Measurements from ENCODE around the gene GAS7.

GAS7 gene

GRCh38 chr17:10198509-10199249 lies at the start of gene GAS7:
TSS of gene GAS7 (minus strand) at chr17:10198606.
- Histone ChIP-seq H3F3A (ENCODE audit: insufficient read depth, low read length) (no peaks in the 10 kb centered on the region), H3K27ac (ENCODE audit: low read depth, low read length, poor library complexity, severe bottlenecking) (no peak within 1 kb of the TSS), H3K79me2 (ENCODE audit: insufficient read depth, low read length) (no peaks in the 10 kb centered on the region), H3K27me3 (ENCODE audit: insufficient read depth, low read length) (no peaks in the 10 kb centered on the region), H3K9me2 (ENCODE audit: low read depth, low read length) (no peaks in the 10 kb centered on the region), H3K9me3 (ENCODE audit: low read length) (no peaks in the 10 kb centered on the region), H3K4me3 (ENCODE audit: low read depth, low read length, poor library complexity, severe bottlenecking) (no peak within 1 kb of the TSS), H2AFZ (ENCODE audit: low read length) (no peak within 1 kb of the TSS), H4K20me1 (ENCODE audit: insufficient read depth, low read length) (no peaks in the 10 kb centered on the region), H3K9ac (ENCODE audit: low read length) (no peak within 1 kb of the TSS), H3K4me2 (ENCODE audit: low read length) (no peak within 1 kb of the TSS), H3K4me1 (ENCODE audit: insufficient read depth, low read length, severe bottlenecking) (no peaks in the 10 kb centered on the region), H3K36me3 (ENCODE audit: insufficient read depth, low read length) (no peaks in the 10 kb centered on the region; the same call in 1 of the 2 replicates)
- TF ChIP-seq CTCF (IDR thresholded peaks at IDR 0.05; ENCODE audit: low read length): no peak
- TF ChIP-seq EZH2 (IDR thresholded peaks at IDR 0.05; ENCODE audit: borderline replicate concordance, low read length): no peak

GRCh38 chr17:10247810-10248209 lies 49.4 kb upstream of the GAS7 start:
- Histone ChIP-seq H3K9ac (ENCODE audit: low read length) (no peak overlapping the region), H3K9me2 (ENCODE audit: low read depth, low read length) (no peaks in the 10 kb centered on the region), H3K4me1 (ENCODE audit: insufficient read depth, low read length, severe bottlenecking) (no peaks in the 10 kb centered on the region), H3F3A (ENCODE audit: insufficient read depth, low read length) (no peaks in the 10 kb centered on the region), H3K4me2 (ENCODE audit: low read length) (no peak overlapping the region), H3K27ac (ENCODE audit: low read depth, low read length, poor library complexity, severe bottlenecking) (no peak overlapping the region), H3K9me3 (ENCODE audit: low read length) (no peaks in the 10 kb centered on the region), H3K27me3 (ENCODE audit: insufficient read depth, low read length) (no peaks in the 10 kb centered on the region), H3K36me3 (ENCODE audit: insufficient read depth, low read length) (no peaks in the 10 kb centered on the region), H3K79me2 (ENCODE audit: insufficient read depth, low read length) (no peaks in the 10 kb centered on the region), H4K20me1 (ENCODE audit: insufficient read depth, low read length) (no peaks in the 10 kb centered on the region), H2AFZ (ENCODE audit: low read length) (no peak overlapping the region), H3K4me3 (ENCODE audit: low read depth, low read length, poor library complexity, severe bottlenecking) (no peak overlapping the region)
- TF ChIP-seq CTCF (IDR thresholded peaks at IDR 0.05; ENCODE audit: low read length) (no peak), EZH2 (IDR thresholded peaks at IDR 0.05; ENCODE audit: borderline replicate concordance, low read length) (no peak)

- Histone ChIP-seq H3K4me2 (ENCODE audit: low read length) (no peak overlapping the region), H3K79me2 (ENCODE audit: insufficient read depth, low read length) (no peaks in the 10 kb centered on the region), H3K9me2 (ENCODE audit: low read depth, low read length) (no peaks in the 10 kb centered on the region), H3K9me3 (ENCODE audit: low read length) (no peaks in the 10 kb centered on the region), H3F3A (ENCODE audit: insufficient read depth, low read length) (no peaks in the 10 kb centered on the region), H3K27ac (ENCODE audit: low read depth, low read length, poor library complexity, severe bottlenecking) (no peak overlapping the region), H2AFZ (ENCODE audit: low read length) (no peak overlapping the region), H3K9ac (ENCODE audit: low read length) (no peak overlapping the region), H3K36me3 (ENCODE audit: insufficient read depth, low read length) (no peaks in the 10 kb centered on the region), H3K27me3 (ENCODE audit: insufficient read depth, low read length) (no peaks in the 10 kb centered on the region), H3K4me1 (ENCODE audit: insufficient read depth, low read length, severe bottlenecking) (no peaks in the 10 kb centered on the region), H4K20me1 (ENCODE audit: insufficient read depth, low read length) (no peaks in the 10 kb centered on the region), H3K4me3 (ENCODE audit: low read depth, low read length, poor library complexity, severe bottlenecking) (no peak overlapping the region)
- TF ChIP-seq CTCF (IDR thresholded peaks at IDR 0.05; ENCODE audit: low read length) (no peak), EZH2 (IDR thresholded peaks at IDR 0.05; ENCODE audit: borderline replicate concordance, low read length) (no peak)
Measured at GRCh38 chr17:10243883-10244844, 45.8 kb upstream of the GAS7 start.
